ENCODE measurements around the gene CD37.
"Not testable (repeated sequence)": the region's sequence is repeated elsewhere in the genome, so short reads cannot be mapped to it uniquely, and the experiment has no call there.

The CD37 gene

GRCh38 chr19:49327878-49328544 lies 7.2 kb upstream of the CD37 start:
- in situ Hi-C loops (cut with HindIII; ENCODE audit: low sequenced_read_pairs), result no loop called here

- in situ Hi-C loops (cut with HindIII; ENCODE audit: low sequenced_read_pairs), result no loop called here
Observed at GRCh38 chr19:49328741-49329140, 6.5 kb upstream of the CD37 start.

GRCh38 chr19:49331187-49331586 lies 4.0 kb upstream of the CD37 start:
- in situ Hi-C loops (cut with HindIII; ENCODE audit: low sequenced_read_pairs), result not testable (repeated sequence)

DNA sequence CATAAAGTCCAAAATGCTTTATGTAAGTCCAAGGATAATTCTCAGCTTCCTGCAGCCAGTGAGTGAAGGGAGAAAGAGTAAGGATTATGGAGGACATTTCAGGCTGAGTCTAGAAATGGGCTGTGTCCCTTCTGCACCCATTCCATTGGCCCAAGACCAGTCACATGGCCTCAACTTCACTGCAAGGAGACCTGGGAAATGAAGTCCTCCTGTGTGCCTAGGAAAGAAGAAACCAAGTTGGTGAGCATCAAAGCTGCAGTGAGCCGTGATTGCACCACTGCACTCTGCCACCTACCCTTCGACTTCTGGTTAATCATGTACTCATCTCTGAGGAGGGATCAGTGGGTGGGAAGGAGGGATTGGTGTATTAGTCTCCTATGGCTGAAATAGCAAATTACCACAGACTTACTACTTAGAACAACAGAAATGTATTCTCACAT lies 3.6 kb upstream of the CD37 start:
- in situ Hi-C loops (cut with HindIII; ENCODE audit: low sequenced_read_pairs), result no loop called here

DNA sequence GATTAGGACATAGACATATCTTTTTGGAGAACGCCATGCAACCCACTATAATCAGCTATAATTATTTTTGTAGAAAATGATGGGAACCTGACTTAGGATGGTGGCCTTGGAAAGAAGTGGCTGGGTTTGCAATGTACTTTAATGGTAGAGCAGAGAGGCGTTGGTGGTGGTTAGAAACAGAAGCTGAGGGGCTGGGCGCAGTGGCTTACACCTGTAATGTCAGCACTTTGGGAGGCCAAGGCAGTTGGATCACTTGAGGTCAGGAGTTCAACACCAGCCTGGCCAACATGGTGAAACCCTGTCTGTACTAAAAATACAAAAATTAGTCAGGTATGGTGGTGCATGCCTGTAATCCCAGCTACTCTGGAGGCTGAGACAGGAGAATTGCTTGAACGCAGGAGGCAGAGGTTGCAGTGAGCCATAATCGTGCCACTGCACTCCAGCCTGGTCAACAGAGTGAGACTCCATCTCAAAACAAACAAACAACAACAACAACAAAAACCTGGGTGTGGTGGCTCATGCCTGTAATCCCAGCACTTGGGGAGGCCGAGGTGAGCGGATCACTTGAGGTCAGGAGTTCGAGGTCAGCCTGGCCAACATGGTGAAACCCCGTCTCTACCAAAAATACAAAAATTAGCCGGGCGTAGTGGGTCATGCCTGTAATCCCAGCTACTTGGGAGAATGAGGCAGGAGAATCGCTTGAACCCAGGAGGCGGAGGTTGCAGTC lies 2.4 kb upstream of the CD37 start:
- in situ Hi-C loops (cut with HindIII; ENCODE audit: low sequenced_read_pairs), result not testable (repeated sequence)

DNA sequence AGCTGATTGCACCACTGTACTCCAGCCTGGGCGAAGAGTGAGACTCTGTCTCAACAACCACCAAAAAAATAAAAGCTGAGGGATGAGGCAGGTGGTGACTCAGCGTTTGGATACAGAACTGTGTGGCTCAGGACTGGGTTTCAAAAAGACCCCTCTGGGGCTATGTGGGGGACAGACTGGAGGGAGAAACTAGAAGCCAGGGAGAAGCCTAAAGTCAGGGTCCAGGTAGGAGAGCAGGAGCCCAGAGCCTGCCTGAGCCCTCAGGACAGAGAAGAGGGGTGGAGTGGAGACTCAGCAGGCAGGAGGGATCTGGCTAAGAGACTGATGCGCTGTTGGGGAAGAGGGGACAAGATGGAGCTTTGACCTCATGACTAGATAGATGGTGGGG lies 1.8 kb upstream of the CD37 start:
- in situ Hi-C loops (cut with HindIII; ENCODE audit: low sequenced_read_pairs), result no loop called here

DNA sequence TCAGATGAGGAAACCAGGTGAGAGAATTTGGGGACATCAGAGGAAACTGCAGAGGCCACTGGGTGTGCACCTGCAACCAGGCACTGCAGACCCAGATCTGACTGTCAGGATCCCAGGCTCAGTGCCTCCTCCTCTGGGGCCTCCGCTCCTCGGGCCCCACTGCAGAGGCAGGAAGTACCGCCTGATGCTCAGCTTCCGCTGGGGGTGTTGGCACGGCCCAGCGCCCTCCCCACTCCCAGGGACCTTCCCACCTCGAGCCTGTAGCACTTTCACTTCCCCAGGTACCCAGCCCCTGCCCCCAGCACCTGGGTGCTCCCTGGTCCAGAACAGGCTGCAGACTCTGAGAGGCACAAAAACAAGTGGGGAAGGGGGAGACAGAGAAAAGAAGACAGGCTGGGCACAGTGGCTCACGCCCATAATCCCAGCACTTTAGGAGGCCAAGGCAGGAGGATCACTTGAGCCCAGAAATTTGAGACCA lies 1.4 kb upstream of the CD37 start:
- in situ Hi-C loops (cut with HindIII; ENCODE audit: low sequenced_read_pairs), result no loop called here

DNA sequence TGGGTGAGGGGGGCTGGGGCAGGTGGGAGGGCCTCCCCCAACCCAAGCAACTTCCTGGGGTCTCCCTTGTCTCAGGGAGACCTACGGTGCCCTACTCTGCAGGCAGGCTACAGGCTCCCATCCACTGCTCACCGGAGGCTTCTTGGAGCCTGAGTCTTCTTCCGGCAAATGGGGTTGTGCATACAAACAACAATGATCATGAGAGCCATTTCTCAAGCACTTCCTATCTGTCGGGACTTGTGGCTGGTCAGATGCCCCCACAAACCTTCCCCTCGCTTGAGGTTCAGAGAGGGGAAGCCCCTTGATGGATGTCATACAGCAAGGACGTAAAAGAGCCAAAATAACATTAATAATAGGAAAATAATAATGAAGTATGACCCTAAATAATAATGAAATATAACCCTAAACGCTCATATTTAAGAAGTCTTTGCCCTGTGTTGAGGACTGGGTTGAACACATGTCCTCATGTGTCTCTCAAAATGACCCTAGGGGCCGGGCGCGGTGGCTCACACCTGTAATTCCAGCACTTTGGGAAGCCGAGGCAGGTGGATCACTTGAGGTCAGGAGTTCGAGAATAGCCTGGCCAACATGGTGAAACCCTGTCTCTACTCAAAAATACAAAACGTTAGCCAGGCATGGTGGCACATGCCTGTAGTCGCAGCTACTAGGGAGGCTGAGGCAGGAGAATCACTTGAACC lies 727 bp downstream of the CD37 start:
- in situ Hi-C loops (cut with HindIII; ENCODE audit: low sequenced_read_pairs), result no loop called here

DNA sequence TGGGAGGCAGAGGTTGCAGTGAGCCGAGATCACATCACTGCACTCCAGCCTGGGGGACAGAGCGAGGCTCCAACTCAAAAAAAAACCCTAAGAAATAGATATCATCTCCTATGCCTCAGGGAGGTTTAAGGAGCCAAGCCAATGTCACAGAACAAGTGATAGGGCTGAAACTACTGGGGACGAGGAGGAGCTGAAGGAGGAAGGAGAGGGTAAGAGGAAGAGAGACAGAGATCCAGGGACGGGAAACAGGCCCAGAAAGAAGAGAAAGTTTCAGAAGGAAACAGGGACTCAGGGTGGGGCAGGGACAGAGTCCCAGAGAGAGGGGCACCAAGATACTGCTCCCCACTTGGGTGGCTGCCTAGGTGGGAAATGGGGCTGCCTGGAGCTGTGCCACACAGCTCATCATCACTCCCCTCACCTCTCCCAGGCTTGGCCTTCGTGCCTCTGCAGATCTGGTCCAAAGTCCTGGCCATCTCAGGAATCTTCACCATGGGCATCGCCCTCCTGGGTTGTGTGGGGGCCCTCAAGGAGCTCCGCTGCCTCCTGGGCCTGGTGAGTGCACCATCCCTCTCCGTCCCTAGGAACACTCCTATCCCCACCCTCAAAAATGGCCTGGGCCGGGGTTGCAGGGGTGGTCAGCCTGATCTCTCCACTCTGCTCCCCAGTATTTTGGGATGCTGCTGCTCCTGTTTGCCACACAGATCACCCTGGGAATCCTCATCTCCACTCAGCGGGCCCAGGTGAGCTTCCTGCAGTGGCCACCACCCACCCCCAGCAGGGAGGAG lies 1.5 kb downstream of the CD37 start:
- in situ Hi-C loops (cut with HindIII; ENCODE audit: low sequenced_read_pairs), result no loop called here

DNA sequence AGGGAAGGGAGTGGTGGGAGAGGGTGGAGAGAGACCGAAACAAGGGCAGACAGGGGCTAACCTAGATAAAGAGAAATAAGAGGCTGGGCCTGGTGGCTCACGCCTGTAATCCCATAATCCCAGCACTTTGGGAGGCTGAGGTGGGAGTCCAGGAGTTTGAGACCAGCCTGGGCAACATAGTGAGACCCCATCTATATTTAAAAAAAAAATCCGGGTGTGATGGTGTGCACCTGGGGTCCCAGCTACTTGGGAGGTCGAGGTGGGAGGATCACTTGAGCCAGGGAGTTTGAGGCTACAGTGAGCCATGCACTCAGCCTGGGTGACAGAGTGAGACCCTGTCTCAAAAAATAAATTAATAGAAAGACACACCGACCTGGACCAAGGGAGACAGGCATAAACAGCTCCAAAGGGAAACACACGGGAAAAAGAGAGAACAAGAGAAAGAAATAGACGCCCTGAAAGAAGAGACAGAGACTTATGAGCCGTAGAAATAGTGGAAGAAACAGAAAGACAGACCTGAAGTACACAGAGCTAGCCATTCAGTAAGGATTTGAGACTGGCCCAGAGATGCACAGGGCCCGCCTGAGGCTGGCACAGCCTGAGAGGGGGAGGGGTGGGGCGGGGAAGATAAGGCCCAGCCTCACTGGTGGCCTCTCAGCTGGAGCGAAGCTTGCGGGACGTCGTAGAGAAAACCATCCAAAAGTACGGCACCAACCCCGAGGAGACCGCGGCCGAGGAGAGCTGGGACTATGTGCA lies 2.2 kb downstream of the CD37 start:
- in situ Hi-C loops (cut with HindIII; ENCODE audit: low sequenced_read_pairs), result no loop called here

GRCh38 chr19:49338023-49338677 lies 2.9 kb downstream of the CD37 start:
- in situ Hi-C loops (cut with HindIII; ENCODE audit: low sequenced_read_pairs), result no loop called here

DNA sequence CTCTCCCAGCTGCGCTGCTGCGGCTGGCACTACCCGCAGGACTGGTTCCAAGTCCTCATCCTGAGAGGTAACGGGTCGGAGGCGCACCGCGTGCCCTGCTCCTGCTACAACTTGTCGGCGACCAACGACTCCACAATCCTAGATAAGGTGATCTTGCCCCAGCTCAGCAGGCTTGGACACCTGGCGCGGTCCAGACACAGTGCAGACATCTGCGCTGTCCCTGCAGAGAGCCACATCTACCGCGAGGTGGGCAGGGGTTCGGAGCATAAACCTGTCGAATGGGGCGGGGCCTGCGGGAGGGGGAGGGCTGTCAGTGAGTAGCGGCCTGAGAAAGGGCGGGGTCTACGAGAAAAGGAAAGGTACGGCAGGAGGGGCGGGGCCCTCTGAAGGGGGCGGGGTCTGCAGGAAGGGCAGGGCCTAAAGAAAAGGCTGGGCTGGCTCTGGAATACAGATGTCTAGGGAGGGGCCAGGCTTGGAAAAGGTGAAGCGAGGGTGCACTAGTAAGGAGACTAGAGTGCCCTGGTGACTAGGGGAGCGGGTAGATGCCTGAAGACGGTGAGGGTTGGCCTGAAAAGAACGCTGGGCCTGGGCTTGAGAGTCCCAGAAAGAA lies 3.6 kb downstream of the CD37 start:
- in situ Hi-C loops (cut with HindIII; ENCODE audit: low sequenced_read_pairs), result no loop called here

GRCh38 chr19:49339301-49340068 lies 4.3 kb downstream of the CD37 start:
- in situ Hi-C loops (cut with HindIII; ENCODE audit: low sequenced_read_pairs), result no loop called here

DNA sequence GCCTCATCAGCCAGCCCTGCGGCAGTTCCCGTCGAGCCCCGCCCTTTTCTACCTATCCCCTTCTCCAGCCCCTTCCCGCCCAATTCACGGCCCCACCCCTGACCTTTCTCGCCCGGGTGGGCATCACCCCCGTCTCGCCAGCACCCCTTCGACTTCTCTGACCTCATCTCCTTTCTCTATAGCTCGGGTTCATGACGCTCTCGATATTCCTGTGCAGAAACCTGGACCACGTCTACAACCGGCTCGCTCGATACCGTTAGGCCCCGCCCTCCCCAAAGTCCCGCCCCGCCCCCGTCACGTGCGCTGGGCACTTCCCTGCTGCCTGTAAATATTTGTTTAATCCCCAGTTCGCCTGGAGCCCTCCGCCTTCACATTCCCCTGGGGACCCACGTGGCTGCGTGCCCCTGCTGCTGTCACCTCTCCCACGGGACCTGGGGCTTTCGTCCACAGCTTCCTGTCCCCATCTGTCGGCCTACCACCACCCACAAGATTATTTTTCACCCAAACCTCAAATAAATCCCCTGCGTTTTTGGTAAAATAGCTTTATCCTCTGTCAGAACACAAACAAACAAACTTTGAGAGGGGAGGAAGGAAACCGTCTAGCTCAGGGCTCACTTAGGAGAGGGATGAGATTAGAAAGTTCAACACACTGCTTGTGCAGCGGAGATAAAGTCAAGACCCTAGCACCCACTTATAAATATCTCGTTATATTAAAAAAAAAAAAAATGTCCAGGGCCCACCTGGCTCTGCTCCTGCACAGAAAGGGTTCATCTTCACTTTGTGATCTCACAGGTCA lies 5.1 kb downstream of the CD37 start:
- in situ Hi-C loops (cut with HindIII; ENCODE audit: low sequenced_read_pairs), result no loop called here

GRCh38 chr19:49340865-49341718 lies 5.9 kb downstream of the CD37 start:
- in situ Hi-C loops (cut with HindIII; ENCODE audit: low sequenced_read_pairs), result no loop called here

DNA sequence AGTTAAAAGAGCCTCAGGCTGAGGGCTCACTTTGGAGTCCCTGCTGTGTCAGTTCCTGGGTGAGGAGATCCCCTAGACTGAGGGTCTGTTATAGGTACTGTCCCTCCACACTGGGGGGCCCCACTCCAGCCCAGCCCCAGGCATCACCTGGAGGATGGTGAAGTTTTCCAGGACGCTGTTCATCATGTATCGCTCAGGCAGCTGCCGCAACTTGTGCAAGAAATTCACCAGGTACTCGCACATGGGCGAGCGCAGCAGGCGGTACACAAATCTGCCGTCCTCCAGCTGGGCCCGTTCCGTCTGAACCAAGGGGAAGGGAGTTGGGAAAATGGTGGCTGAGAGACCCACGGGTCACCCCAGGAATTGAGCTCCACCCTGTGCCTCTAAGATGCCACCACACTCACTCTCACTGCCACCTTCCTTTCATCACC lies 7.1 kb downstream of the CD37 start:
- in situ Hi-C loops (cut with HindIII; ENCODE audit: low sequenced_read_pairs), result no loop called here

DNA sequence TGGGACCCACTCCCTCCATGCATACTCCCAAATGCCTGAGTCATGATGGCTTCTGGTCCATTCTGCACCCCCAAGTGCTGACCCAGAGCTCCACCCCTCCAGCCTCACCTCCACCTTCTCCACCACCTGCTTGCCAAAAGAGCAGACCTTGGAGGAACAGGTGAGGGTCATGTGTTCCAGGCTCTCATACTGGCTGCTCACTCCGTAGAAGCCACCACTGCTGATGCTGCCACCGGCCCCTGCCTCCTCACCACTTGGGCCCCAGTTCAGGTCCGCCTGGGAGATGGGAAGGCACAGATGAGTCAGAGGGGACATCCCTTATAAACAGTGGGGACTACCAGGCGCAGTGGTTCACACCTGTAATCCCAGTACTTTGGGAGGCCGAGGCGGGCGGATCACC lies 7.9 kb downstream of the CD37 start:
- in situ Hi-C loops (cut with HindIII; ENCODE audit: low sequenced_read_pairs), result no loop called here
